Esophagus mucosa (tissue), 1 donor: ENCODE measurements around the gene EFEMP2. TPM values are rescaled to one million over a fixed set of nuclear protein-coding genes. Genes with fewer than 3 reads are reported as not detected.

Experiments
- ATAC-seq: fragments of 200-7000 bp; cut with Tn5 transposase; one replicate; pipeline ENCODE4 v1.9.1; 2020
- total RNA-seq: library from RNA; stranded (reverse); gene quantifications from one replicate; pipeline ENCODE4 v1.2.4, GENCODE V29; 2023
- donor health status: DM: yes; HTN: yes; CAD: no.

Gene EFEMP2
- total RNA-seq, 1 donor from 2014 or later, result 4.6 TPM

DNA sequence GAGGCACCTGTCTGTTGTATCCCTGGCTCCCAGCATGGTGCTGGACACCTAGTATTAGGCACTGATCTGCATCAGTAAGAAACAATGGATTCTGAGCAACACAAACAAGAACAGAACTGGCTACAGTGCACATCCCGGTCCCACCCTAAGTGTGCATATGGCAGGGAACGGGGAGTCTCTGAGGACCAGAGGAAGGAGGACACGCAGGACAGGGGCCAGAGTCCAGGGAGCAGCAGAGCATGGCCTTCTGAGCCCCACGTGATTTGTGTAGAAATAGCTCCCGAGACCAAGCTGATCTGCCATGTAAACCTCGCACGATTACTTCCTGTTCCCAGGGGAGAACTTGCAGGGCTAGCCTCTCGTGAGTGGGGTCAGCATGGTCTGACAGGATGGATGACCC is 51.5 kb downstream of the EFEMP2 start:
- no peak for ATAC-seq

DNA sequence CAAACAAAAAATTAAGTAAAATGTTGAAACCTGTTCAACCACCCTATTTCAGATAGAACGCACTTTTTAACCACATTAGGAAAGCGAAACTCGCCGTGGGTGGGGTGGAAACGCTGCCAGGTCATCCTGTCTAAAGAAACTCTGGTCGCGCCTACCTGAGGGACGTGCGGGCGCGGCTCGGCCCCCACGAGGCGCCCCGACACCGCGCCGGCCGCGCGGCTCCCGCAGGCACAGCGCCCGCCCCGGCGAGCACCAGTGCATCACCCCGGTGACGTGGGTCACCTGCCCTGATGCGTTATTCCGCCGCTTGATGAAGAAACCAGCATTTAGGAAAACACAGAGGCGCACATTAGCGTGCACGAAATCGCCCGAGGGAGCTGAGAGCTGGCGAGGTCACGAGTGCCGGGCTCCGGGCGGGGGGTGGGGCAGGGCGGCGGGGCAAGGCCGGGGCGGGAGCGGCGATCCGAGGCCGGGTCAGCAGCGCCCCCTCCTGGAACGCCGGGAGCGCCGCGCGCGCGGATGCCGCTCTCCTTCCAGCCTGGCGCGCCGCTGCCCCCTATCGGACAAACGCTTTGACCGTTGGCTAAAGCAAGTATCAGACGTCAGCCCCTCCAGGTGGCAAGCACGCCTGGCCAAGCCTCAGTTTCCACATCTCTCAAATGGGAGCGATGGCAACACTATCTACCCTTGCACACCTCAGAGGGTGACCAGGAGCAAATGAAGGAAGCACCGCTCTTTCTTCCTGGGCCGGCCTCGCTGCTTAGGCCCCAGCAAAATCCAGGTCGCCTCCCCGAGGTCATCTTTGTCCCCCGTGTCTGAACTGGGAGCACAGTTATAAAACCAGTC is 54.5 kb downstream of the EFEMP2 start:
- ATAC-seq, result peak; percentile 88

DNA sequence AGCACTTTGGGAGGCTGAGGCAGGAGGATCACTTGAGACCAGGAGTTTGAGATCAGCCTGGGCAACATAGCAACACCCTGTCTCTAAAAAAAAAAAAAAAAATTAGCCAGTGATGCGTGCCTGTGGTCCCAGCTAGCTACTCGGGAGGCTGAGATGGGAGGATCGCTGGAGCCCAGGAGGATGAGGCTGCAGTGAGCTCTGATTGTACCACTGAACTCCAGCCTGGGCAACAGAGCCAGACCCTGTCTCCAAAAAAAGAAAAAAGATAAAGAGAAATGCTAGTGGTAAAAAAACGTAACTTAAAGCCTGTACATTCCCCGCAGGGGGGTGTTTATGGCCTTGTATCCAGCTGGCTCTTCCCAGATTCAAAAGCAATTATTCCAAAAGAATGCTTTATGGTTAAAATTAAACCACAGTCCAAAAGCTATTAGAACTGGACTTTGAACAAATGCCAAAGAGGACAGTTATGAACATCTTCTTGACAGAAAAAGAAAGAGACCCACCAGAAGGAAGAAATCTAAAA is 55.2 kb downstream of the EFEMP2 start:
- no peak for ATAC-seq

DNA sequence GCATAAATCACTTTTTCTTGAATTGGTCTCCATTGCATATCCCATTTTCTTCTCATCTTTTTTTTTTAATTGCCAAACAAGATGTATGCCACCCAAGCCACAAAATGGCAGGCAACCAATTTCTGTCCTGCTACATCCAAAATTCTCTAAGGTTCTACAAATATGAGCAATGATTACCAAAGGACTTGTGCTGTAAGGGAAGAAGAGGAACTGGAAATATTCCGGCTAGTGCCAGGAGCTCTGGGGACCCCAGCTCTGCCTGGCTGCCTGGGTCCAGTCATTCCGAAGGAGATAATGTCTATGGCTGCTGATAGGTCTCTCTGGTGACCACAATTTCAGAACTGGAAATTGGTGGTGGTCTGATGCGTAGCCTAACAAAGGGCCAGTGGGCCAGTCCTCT is 55.9 kb downstream of the EFEMP2 start:
- ATAC-seq, result no peak

Other genes starting within 250 kb of the EFEMP2 start
- gene SIPA1, start 234.7 kb downstream of the EFEMP2 start, total RNA-seq, result 23.1 TPM
- 50.3 TPM for gene RELA, start 209.9 kb downstream of the EFEMP2 start, total RNA-seq
- 47.3 TPM for gene KAT5, start 160.5 kb downstream of the EFEMP2 start, total RNA-seq
- gene RNASEH2C, start 152.0 kb downstream of the EFEMP2 start, total RNA-seq, result 28.7 TPM
- gene AP5B1, start 91.8 kb downstream of the EFEMP2 start, total RNA-seq, result 18.2 TPM
- gene OVOL1, start 85.7 kb downstream of the EFEMP2 start, total RNA-seq, result 49.0 TPM
- gene SNX32, start 38.8 kb downstream of the EFEMP2 start, total RNA-seq, result 0.12 TPM
- 645 TPM for gene CFL1, start 14.6 kb downstream of the EFEMP2 start, total RNA-seq
- 20.4 TPM for gene MUS81, start 12.4 kb downstream of the EFEMP2 start, total RNA-seq
- not detected for gene CTSW, start 7.0 kb upstream of the EFEMP2 start, total RNA-seq
- 42.3 TPM for gene FIBP, start 15.7 kb upstream of the EFEMP2 start, total RNA-seq
- gene CCDC85B, start 17.9 kb upstream of the EFEMP2 start, total RNA-seq, result 15.3 TPM
- gene FOSL1, start 27.6 kb upstream of the EFEMP2 start, total RNA-seq, result 28.9 TPM
- gene C11orf68, start 46.3 kb upstream of the EFEMP2 start, total RNA-seq, result 16.9 TPM
- gene DRAP1, start 46.6 kb upstream of the EFEMP2 start, total RNA-seq, result 76.2 TPM
- not detected for gene TSGA10IP, start 72.7 kb upstream of the EFEMP2 start, total RNA-seq
- 29.7 TPM for gene SART1, start 88.9 kb upstream of the EFEMP2 start, total RNA-seq
- 23.0 TPM for gene EIF1AD, start 129.4 kb upstream of the EFEMP2 start, total RNA-seq
- 145 TPM for gene BANF1, start 129.7 kb upstream of the EFEMP2 start, total RNA-seq
- 9.2 TPM for gene CST6, start 139.2 kb upstream of the EFEMP2 start, total RNA-seq
- gene CATSPER1, start 153.7 kb upstream of the EFEMP2 start, total RNA-seq, result not detected
- not detected for gene GAL3ST3, start 176.4 kb upstream of the EFEMP2 start, total RNA-seq
- 76.7 TPM for gene SF3B2, start 179.6 kb upstream of the EFEMP2 start, total RNA-seq
- gene PACS1, start 197.5 kb upstream of the EFEMP2 start, total RNA-seq, result 41.7 TPM